HL-60 (cell line): Measurements from ENCODE around the gene CATSPERE.

ENCODE experiments used
- DNase-seq, 2 experiments: peaks; one replicate each; pipeline ENCODE4 v3.0.0-alpha.2; 2010 to 2020; ENCODE audit warnings: low read depth in 1 of 2, low spot score in 1 of 2
- H3K27ac ChIP-seq: fragments of 250-450 bp; sonication (Bioruptor Pico); replicated peaks from 2 replicates; pipeline ENCODE4 v1.5.1; 2020; ENCODE audit warnings: mild to moderate bottlenecking, moderate library complexity
- H3K27me3 ChIP-seq: fragments of 250-450 bp; sonication (Bioruptor Pico); 2 replicates; pipeline ENCODE4 v1.5.1; 2021; ENCODE audit warnings: mild to moderate bottlenecking, moderate library complexity; ENCODE audit not compliant: insufficient read depth, poor library complexity, severe bottlenecking
- H3K4me3 ChIP-seq: replicated peaks from 2 replicates; pipeline ENCODE4 v1.5.1; 2011; ENCODE audit warnings: mild to moderate bottlenecking, control low read depth, low read length; ENCODE audit not compliant: insufficient read depth
- CTCF ChIP-seq: IDR thresholded peaks from one replicate; pipeline ENCODE4 v1.5.1; 2011; ENCODE audit warnings: low read length, control low read depth, inconsistent platforms; ENCODE audit not compliant: insufficient read depth
- GABPA ChIP-seq: IDR thresholded peaks from 2 replicates; pipeline ENCODE4 v1.6.1; 2012; ENCODE audit warnings: low read depth
- POLR2AphosphoS5 ChIP-seq: IDR thresholded peaks from 2 replicates; pipeline ENCODE4 v1.6.1; 2012; ENCODE audit warnings: low read depth
- REST ChIP-seq: IDR thresholded peaks from 2 replicates; pipeline ENCODE4 v1.6.1; 2012; ENCODE audit warnings: low read depth; ENCODE audit not compliant: insufficient replicate concordance
- SPI1 ChIP-seq: IDR thresholded peaks from 2 replicates; pipeline ENCODE4 v1.6.1; 2012; ENCODE audit warnings: low read depth, mild to moderate bottlenecking, borderline replicate concordance

CATSPERE gene

DNA sequence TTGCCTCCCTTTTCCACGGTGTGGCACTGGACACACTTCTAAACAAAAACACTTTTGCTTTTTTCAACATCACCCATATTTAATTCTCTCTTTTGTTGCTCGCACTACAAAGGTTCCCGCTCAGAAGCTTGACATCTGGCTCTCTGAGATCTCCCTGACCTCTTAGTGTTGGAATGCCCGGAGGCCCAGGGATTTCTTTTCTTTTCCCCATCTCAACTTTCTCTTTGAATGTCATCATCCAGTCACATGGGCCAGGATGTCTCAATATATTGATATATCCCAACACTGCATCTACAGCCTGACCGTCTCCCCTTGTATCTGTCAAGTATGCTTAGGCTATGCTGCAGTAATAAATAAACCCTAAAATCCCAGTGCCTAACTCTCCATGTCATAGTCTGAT lies 137.5 kb downstream of the CATSPERE start:
- H3K27ac ChIP-seq: no peak overlapping the region
- no peak overlapping the region for H3K4me3 ChIP-seq
- DNase-seq: no peak
- TF ChIP-seq GABPA (no peak), SPI1 (no peak), CTCF (no peak), POLR2AphosphoS5 (no peak), REST (no peak)
- H3K27me3 ChIP-seq: no peaks in the 10 kb centered on the region

GRCh38 chr1:244599937-244600350 lies 138.9 kb downstream of the CATSPERE start:
- Histone ChIP-seq H3K27me3 (no peaks in the 10 kb centered on the region), H3K27ac (no peak overlapping the region), H3K4me3 (no peak overlapping the region)
- DNase-seq: no peak
- no peak for TF ChIP-seq REST
- TF ChIP-seq GABPA: no peak
- no peak for TF ChIP-seq POLR2AphosphoS5
- no peak for TF ChIP-seq SPI1
- no peak for TF ChIP-seq CTCF

GRCh38 chr1:244601336-244601735 lies 140.3 kb downstream of the CATSPERE start:
- H3K4me3 ChIP-seq: no peak overlapping the region
- H3K27me3 ChIP-seq: no peaks in the 10 kb centered on the region
- no peak overlapping the region for H3K27ac ChIP-seq
- TF ChIP-seq SPI1: no peak
- TF ChIP-seq GABPA: no peak
- TF ChIP-seq CTCF: no peak
- no peak for TF ChIP-seq POLR2AphosphoS5
- no peak for TF ChIP-seq REST
- DNase-seq: no peak
